Measurements from ENCODE around the gene SMPD3. TPM values are rescaled to one million over a fixed set of nuclear protein-coding genes. Genes with fewer than 3 reads are reported as not detected.

SMPD3 gene
- total and polyA plus RNA-seq, 9 of the 15 experiments (the other 6 are each of a cell fraction or from before 2014, with no cell fraction given), result 0.03 to 1.2 (median 0.18) TPM

- no peak for TF ChIP-seq ELK3 (CRISPR knock-in tag; IDR thresholded peaks at IDR 0.05)
- TF ChIP-seq NKRF (IDR thresholded peaks at IDR 0.05; ENCODE audit: borderline replicate concordance), result no peak
- TF ChIP-seq CHD1 (IDR thresholded peaks at IDR 0.05; ENCODE audit: low read length), result no peak
- TF ChIP-seq ATF2 (CRISPR knock-in tag; IDR thresholded peaks at IDR 0.05), result no peak
- TF ChIP-seq, protein P1, sequence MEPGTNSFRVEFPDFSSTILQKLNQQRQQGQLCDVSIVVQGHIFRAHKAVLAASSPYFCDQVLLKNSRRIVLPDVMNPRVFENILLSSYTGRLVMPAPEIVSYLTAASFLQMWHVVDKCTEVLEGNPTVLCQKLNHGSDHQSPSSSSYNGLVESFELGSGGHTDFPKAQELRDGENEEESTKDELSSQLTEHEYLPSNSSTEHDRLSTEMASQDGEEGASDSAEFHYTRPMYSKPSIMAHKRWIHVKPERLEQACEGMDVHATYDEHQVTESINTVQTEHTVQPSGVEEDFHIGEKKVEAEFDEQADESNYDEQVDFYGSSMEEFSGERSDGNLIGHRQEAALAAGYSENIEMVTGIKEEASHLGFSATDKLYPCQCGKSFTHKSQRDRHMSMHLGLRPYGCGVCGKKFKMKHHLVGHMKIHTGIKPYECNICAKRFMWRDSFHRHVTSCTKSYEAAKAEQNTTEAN (CRISPR knock-in tag; IDR thresholded peaks at IDR 0.05), result no peak
- TF ChIP-seq FUS (optimal IDR thresholded peaks at IDR 0.05; ENCODE audit: low read depth, low read length), result no peak
- no peak for TF ChIP-seq DNMT1 (IDR thresholded peaks at IDR 0.05)
- no peak for TF ChIP-seq TCF3 (CRISPR knock-in tag; IDR thresholded peaks at IDR 0.05)
- no peak for TF ChIP-seq ZNF146 (CRISPR knock-in tag; IDR thresholded peaks at IDR 0.05; ENCODE audit: unreplicated experiment)
- no peak for TF ChIP-seq NCOA2 (IDR thresholded peaks at IDR 0.05; ENCODE audit: partially characterized antibody in 2 of 2)
- no peak for TF ChIP-seq ZBTB26 (CRISPR knock-in tag; IDR thresholded peaks at IDR 0.05)
Measured at GRCh38 chr16:68335175-68335574, 113.1 kb downstream of the SMPD3 start (continued).
